DOHH2 (cell line): ENCODE data around the gene SMC1A.

ENCODE experiments used
- H3F3A ChIP-seq: fragments of 200-600 bp; sonication (generic), shearing (Covaris generic); 2 replicates; pipeline ENCODE4 v1.6.0; 2016; ENCODE audit warnings: antibody characterized with exemption, mild to moderate bottlenecking; ENCODE audit not compliant: control insufficient read depth, insufficient read depth
- H3K27ac ChIP-seq: fragments of 200-600 bp; sonication (generic); 2 replicates; pipeline ENCODE4 v1.5.1; 2014; ENCODE audit warnings: low read depth, mild to moderate bottlenecking, low read length, moderate library complexity
- H3K27me3 ChIP-seq: fragments of 200-600 bp; sonication (generic); 2 replicates; pipeline ENCODE4 v1.6.1; 2014; ENCODE audit warnings: mild to moderate bottlenecking, low read length, mixed read lengths; ENCODE audit not compliant: control insufficient read depth
- H3K36me3 ChIP-seq: fragments of 200-600 bp; sonication (generic); 2 replicates; pipeline ENCODE4 v1.6.1; 2014; ENCODE audit warnings: mild to moderate bottlenecking, low read length, moderate library complexity, mixed read lengths; ENCODE audit not compliant: control insufficient read depth
- H3K4me1 ChIP-seq: fragments of 200-600 bp; sonication (generic); 2 replicates; pipeline ENCODE4 v1.6.1; 2014; ENCODE audit warnings: mild to moderate bottlenecking, low read length, mixed read lengths; ENCODE audit not compliant: control insufficient read depth
- H3K4me2 ChIP-seq: fragments of 200-600 bp; sonication (generic); 2 replicates; pipeline ENCODE4 v1.6.0; 2014; ENCODE audit warnings: mild to moderate bottlenecking, low read length, moderate library complexity
- H3K4me3 ChIP-seq: fragments of 200-600 bp; sonication (generic); 2 replicates; pipeline ENCODE4 v1.5.1; 2014; ENCODE audit warnings: mild to moderate bottlenecking, low read length, mixed read lengths
- H3K79me2 ChIP-seq: fragments of 200-600 bp; sonication (generic); 2 replicates; pipeline ENCODE4 v1.6.1; 2014; ENCODE audit warnings: mild to moderate bottlenecking, low read length, mixed read lengths; ENCODE audit not compliant: control insufficient read depth
- H3K9me2 ChIP-seq: fragments of 200-600 bp; sonication (generic); replicated peaks from 2 replicates; pipeline ENCODE4 v1.6.1; 2014; ENCODE audit warnings: mild to moderate bottlenecking, low read length, mixed read lengths; ENCODE audit not compliant: control insufficient read depth
- H3K9me3 ChIP-seq: fragments of 200-600 bp; sonication (generic); 2 replicates; pipeline ENCODE4 v1.6.1; 2014; ENCODE audit warnings: antibody characterized with exemption, low read length, mixed read lengths; ENCODE audit not compliant: control insufficient read depth, insufficient read depth
- H4K20me1 ChIP-seq: fragments of 200-600 bp; sonication (generic); 2 replicates; pipeline ENCODE4 v1.6.0; 2014; ENCODE audit warnings: low read depth, mild to moderate bottlenecking, antibody characterized with exemption, low read length, moderate library complexity; ENCODE audit not compliant: control insufficient read depth, insufficient read depth
- EZH2phosphoT487 ChIP-seq: fragments of 200-600 bp; sonication (generic); IDR thresholded peaks from 2 replicates; pipeline ENCODE4 v1.6.1; 2017; ENCODE audit warnings: borderline replicate concordance, mild to moderate bottlenecking, antibody characterized with exemption, low read length, moderate library complexity, mixed read lengths
- TF ChIP-seq, protein P1 (sequence below): fragments of 200-600 bp; sonication (generic); IDR thresholded peaks from one replicate; pipeline ENCODE4 v1.5.1; 2014; ENCODE audit warnings: antibody characterized with exemption, mild to moderate bottlenecking, low read depth, low read length; ENCODE audit not compliant: poor library complexity, severe bottlenecking

The SMC1A gene

DNA sequence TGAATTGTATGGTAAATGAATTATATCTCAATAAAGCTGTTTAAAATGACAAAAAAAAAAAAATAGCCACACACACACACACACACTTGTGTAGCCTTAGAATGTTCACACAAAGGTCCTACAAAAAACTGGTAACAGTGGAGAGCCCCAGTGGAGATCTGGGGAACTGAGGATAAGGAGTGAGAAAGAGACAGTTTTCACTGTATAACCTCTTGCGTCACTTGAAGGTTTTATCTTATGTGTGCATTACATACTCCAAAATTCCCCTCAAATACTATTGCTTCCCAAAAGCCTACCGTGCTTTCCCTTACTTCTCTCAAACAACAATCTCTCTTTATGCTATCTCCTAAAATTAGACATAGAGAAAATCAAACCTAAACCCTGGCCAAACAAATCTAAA lies 67.8 kb downstream of the SMC1A start:
- Histone ChIP-seq H3K27me3 (no peaks in the 10 kb centered on the region), H3K4me1 (no peaks in the 10 kb centered on the region)

DNA sequence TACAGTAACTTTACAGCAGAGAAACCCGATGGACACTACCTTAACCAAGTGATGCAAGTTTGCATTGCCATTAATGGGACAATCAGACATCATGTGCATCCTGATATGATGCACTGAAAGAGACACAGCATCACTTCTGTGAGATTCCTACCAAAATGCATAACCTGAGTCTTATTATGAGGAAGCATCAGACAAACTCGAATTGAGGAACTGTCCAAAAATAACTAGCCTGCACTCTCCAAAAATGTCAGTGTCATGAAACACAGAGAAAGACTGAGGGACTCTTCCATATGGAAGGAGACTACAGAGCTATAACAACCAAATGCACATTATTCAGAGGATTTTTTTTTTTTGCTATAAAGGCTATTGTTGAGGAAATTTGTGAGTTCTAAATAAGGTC lies 74.5 kb downstream of the SMC1A start:
- Histone ChIP-seq H3K4me3 (no peak overlapping the region), H4K20me1 (no peaks in the 10 kb centered on the region), H3K27me3 (no peaks in the 10 kb centered on the region), H3K27ac (no peak overlapping the region), H3K79me2 (no peaks in the 10 kb centered on the region), H3K4me2 (no peak overlapping the region), H3K36me3 (no peaks in the 10 kb centered on the region), H3K9me3 (no peaks in the 10 kb centered on the region), H3K4me1 (no peaks in the 10 kb centered on the region), H3F3A (no peaks in the 10 kb centered on the region), H3K9me2 (no peaks in the 10 kb centered on the region)
- TF ChIP-seq, protein P1, sequence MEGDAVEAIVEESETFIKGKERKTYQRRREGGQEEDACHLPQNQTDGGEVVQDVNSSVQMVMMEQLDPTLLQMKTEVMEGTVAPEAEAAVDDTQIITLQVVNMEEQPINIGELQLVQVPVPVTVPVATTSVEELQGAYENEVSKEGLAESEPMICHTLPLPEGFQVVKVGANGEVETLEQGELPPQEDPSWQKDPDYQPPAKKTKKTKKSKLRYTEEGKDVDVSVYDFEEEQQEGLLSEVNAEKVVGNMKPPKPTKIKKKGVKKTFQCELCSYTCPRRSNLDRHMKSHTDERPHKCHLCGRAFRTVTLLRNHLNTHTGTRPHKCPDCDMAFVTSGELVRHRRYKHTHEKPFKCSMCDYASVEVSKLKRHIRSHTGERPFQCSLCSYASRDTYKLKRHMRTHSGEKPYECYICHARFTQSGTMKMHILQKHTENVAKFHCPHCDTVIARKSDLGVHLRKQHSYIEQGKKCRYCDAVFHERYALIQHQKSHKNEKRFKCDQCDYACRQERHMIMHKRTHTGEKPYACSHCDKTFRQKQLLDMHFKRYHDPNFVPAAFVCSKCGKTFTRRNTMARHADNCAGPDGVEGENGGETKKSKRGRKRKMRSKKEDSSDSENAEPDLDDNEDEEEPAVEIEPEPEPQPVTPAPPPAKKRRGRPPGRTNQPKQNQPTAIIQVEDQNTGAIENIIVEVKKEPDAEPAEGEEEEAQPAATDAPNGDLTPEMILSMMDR: no peak
- TF ChIP-seq EZH2phosphoT487: no peak

More for the DNA sequence above, 67.8 kb downstream of the SMC1A start:
- Histone ChIP-seq H3K4me3 (no peak overlapping the region), H4K20me1 (no peaks in the 10 kb centered on the region), H3K27ac (no peak overlapping the region), H3F3A (no peaks in the 10 kb centered on the region), H3K79me2 (no peaks in the 10 kb centered on the region), H3K9me3 (no peaks in the 10 kb centered on the region), H3K36me3 (no peaks in the 10 kb centered on the region), H3K9me2 (no peaks in the 10 kb centered on the region), H3K4me2 (no peak overlapping the region)
- TF ChIP-seq, protein P1: no peak
- TF ChIP-seq EZH2phosphoT487: no peak

DNA sequence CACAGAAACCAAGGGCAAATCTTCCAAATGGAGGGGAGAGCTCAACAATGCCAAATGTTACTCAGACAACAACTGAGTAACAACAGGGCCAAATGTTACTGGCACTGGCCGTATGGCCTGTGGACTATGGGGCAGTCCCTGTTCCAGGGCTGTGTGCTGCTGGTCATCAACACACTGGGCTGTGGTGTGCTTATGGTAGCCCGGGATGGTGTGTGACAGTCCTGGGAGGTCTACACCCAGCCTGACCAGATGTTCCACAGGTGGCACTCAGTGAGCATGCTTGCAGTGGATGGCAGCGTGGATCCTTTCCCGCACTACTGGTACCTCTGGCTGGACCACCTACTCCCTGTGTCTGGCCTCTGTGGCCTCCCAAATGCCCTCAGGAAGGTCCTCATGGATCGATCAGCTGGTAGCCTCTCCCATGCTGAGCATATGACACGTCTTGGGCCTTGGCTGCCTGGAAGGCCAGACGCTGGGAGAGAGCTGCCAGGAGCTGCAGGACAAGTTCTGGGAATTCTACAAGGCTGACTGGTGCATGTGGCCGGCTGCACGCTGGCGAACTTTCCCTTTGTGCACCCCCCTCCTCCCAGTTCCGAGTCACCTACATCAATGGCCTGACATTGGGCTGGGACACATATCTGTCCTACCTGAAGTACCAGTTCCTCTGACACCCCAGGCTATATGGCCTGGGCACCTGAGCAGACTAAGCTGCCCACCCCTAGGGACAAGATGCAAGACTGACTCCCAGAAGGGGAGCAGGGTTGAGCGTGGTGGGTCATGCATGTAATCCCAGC lies 81.4 kb downstream of the SMC1A start:
- Histone ChIP-seq H3K4me2 (no peak overlapping the region), H3K27ac (no peak overlapping the region), H3K9me3 (no peaks in the 10 kb centered on the region), H4K20me1 (no peaks in the 10 kb centered on the region), H3K9me2 (no peaks in the 10 kb centered on the region), H3K4me3 (no peak overlapping the region), H3K27me3 (no peaks in the 10 kb centered on the region), H3F3A (no peaks in the 10 kb centered on the region), H3K79me2 (no peaks in the 10 kb centered on the region), H3K36me3 (no peaks in the 10 kb centered on the region), H3K4me1 (no peaks in the 10 kb centered on the region)
- no peak for TF ChIP-seq EZH2phosphoT487
- TF ChIP-seq, protein P1: no peak
